Measurements from ENCODE around the gene NTSR1.

GRCh38 chr20:62694868-62695267, 13.8 kb upstream of the NTSR1 start:
- no peak for TF ChIP-seq POLR2AphosphoS5 (IDR thresholded peaks at IDR 0.05)
- TF ChIP-seq, protein P1, sequence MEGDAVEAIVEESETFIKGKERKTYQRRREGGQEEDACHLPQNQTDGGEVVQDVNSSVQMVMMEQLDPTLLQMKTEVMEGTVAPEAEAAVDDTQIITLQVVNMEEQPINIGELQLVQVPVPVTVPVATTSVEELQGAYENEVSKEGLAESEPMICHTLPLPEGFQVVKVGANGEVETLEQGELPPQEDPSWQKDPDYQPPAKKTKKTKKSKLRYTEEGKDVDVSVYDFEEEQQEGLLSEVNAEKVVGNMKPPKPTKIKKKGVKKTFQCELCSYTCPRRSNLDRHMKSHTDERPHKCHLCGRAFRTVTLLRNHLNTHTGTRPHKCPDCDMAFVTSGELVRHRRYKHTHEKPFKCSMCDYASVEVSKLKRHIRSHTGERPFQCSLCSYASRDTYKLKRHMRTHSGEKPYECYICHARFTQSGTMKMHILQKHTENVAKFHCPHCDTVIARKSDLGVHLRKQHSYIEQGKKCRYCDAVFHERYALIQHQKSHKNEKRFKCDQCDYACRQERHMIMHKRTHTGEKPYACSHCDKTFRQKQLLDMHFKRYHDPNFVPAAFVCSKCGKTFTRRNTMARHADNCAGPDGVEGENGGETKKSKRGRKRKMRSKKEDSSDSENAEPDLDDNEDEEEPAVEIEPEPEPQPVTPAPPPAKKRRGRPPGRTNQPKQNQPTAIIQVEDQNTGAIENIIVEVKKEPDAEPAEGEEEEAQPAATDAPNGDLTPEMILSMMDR (IDR thresholded peaks at IDR 0.05; ENCODE audit: poor library complexity, severe bottlenecking), result no peak
- no peak for TF ChIP-seq REST (IDR thresholded peaks at IDR 0.05; ENCODE audit: borderline replicate concordance)
- TF ChIP-seq EP300 (conservative IDR thresholded peaks at IDR 0.05; ENCODE audit: poor library complexity, severe bottlenecking), result no peak
- no peak for TF ChIP-seq EZH2 (IDR thresholded peaks at IDR 0.05; ENCODE audit: borderline replicate concordance, insufficient read depth, low read length, poor library complexity, severe bottlenecking)
- TF ChIP-seq SMC3 (conservative IDR thresholded peaks at IDR 0.05; ENCODE audit: poor library complexity), result no peak
- no peak for TF ChIP-seq RAD21 (conservative IDR thresholded peaks at IDR 0.05)

Measured in neural cell (in vitro differentiated cells).